Hematopoietic multipotent progenitor cell treated with erythropoietin and hydrocortisone succinate and interleukin-3 and kit ligand, for 17 days (in vitro differentiated cells): ENCODE results near the gene SNX8.

Experiments
- DNase-seq: peaks from one replicate; pipeline ENCODE4 v3.0.0-alpha.2; 2015; ENCODE audit warnings: low spot score

SNX8 gene

GRCh38 chr7:2220954-2221353, 93.3 kb downstream of the SNX8 start:
- DNase-seq, result no peak

- DNase-seq, result no peak
Observed at GRCh38 chr7:2220506-2220905, 93.7 kb downstream of the SNX8 start.

GRCh38 chr7:2220030-2220429, 94.2 kb downstream of the SNX8 start:
- no peak for DNase-seq

- DNase-seq, result no peak
Observed at GRCh38 chr7:2219606-2220005, 94.6 kb downstream of the SNX8 start.

GRCh38 chr7:2219136-2219535, 95.1 kb downstream of the SNX8 start:
- DNase-seq, result no peak

- DNase-seq, result no peak
Observed at GRCh38 chr7:2218444-2218785, 95.8 kb downstream of the SNX8 start.

- DNase-seq, result no peak
Observed at GRCh38 chr7:2217716-2218443, 96.4 kb downstream of the SNX8 start.

- DNase-seq, result no peak
Observed at GRCh38 chr7:2217206-2217605, 97.0 kb downstream of the SNX8 start.

- DNase-seq, result no peak
Observed at GRCh38 chr7:2215851-2216250, 98.4 kb downstream of the SNX8 start.

- DNase-seq, result no peak
Observed at GRCh38 chr7:2214636-2215035, 99.6 kb downstream of the SNX8 start.

GRCh38 chr7:2213551-2214215, 100.6 kb downstream of the SNX8 start:
- DNase-seq, result no peak

- DNase-seq, result no peak
Observed at GRCh38 chr7:2212906-2213305, 101.3 kb downstream of the SNX8 start.

GRCh38 chr7:2211926-2212325, 102.3 kb downstream of the SNX8 start:
- no peak for DNase-seq

GRCh38 chr7:2211259-2211880, 102.9 kb downstream of the SNX8 start:
- no peak for DNase-seq

GRCh38 chr7:2210551-2211258, 103.5 kb downstream of the SNX8 start:
- DNase-seq, result no peak

- DNase-seq, result no peak
Observed at GRCh38 chr7:2209961-2210323, 104.3 kb downstream of the SNX8 start.

GRCh38 chr7:2209146-2209960, 104.9 kb downstream of the SNX8 start:
- DNase-seq, result peak; percentile 37

- no peak for DNase-seq
Observed at GRCh38 chr7:2208712-2209111, 105.5 kb downstream of the SNX8 start.

- no peak for DNase-seq
Observed at GRCh38 chr7:2205036-2205780, 109.0 kb downstream of the SNX8 start.

GRCh38 chr7:2204446-2204845, 109.8 kb downstream of the SNX8 start:
- no peak for DNase-seq

- no peak for DNase-seq
Observed at GRCh38 chr7:2203766-2204300, 110.4 kb downstream of the SNX8 start.
